Skeletal muscle tissue (tissue), 4 donors: ENCODE data around the gene DOK7. TPM values are rescaled to one million over a fixed set of nuclear protein-coding genes. Genes with fewer than 3 reads are reported as not detected.

ENCODE experiments used
- H3K27ac ChIP-seq: one replicate; pipeline ENCODE4 v1.7.0; 2013; ENCODE audit warnings: mild to moderate bottlenecking, low read depth, low read length, inconsistent platforms
- H3K27me3 ChIP-seq, 3 donors: one replicate each; pipeline ENCODE4 v1.7.0; 2013; ENCODE audit warnings: low read length in 3 of 3; ENCODE audit not compliant: control insufficient read depth in 3 of 3, insufficient read depth in 3 of 3
- H3K36me3 ChIP-seq, 3 donors: one replicate each; pipeline ENCODE4 v1.7.0; 2013; ENCODE audit warnings: low read length in 3 of 3; ENCODE audit not compliant: control insufficient read depth in 3 of 3, insufficient read depth in 3 of 3
- H3K4me1 ChIP-seq, 3 donors: one replicate each; pipeline ENCODE4 v1.7.0; 2013; ENCODE audit warnings: low read length in 3 of 3, mild to moderate bottlenecking in 3 of 3; ENCODE audit not compliant: control insufficient read depth in 3 of 3, insufficient read depth in 3 of 3
- H3K4me3 ChIP-seq, 3 donors: one replicate each; pipeline ENCODE4 v1.7.0; 2013; ENCODE audit warnings: low read length in 3 of 3
- H3K9ac ChIP-seq, 3 donors: one replicate each; pipeline ENCODE4 v1.7.0; 2013; ENCODE audit warnings: low read length in 3 of 3, mild to moderate bottlenecking in 3 of 3, moderate library complexity in 2 of 3, low read depth in 1 of 3
- H3K9me3 ChIP-seq, 3 donors: one replicate each; pipeline ENCODE4 v1.7.0; 2013; ENCODE audit warnings: low read length in 3 of 3; ENCODE audit not compliant: control insufficient read depth in 3 of 3
- total RNA-seq: library from RNA; depleted of rRNA; stranded (reverse); fragments of >200 nt; gene quantifications from one replicate; pipeline ENCODE4 v1.2.3, GENCODE V29; 2014
- donor health status: Osteomylitis.

The DOK7 gene
- total RNA-seq, 1 donor from 2014 or later = 9.9 TPM

DNA sequence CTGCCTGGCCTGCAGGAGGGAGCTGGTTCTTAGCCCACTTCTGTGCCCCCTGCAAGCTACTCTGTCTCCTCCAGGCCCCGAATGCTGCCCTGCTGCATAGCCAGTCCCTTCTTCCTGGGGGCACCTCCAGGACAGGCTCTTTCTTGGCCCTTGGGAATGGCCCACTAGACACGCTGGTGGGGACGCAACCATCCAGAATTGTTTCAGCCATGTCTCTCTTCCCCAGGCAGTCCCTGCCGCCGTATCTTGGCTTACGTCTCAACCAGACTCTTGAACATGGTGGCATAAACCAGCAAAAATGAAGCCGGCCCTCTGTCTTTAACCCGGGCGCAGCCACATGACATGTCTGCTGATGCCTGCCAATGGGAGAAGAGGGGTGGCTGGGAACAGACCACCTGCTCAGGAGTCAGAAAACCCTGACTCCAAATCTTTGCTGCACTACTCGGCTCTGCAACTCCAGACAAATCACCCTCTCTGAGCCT, 60.1 kb downstream of the DOK7 start:
- Histone ChIP-seq H3K27me3 (no peaks in the 10 kb centered on the region), H3K9ac (no peak overlapping the region), H3K4me3 (no peak overlapping the region), H3K4me1 (no peaks in the 10 kb centered on the region), H3K9me3 (no peaks in the 10 kb centered on the region), H3K36me3 (peaks cover 44 to 59% (median 53%) of the 10 kb centered on the region in 3 donors), H3K27ac (no peak overlapping the region)

DNA sequence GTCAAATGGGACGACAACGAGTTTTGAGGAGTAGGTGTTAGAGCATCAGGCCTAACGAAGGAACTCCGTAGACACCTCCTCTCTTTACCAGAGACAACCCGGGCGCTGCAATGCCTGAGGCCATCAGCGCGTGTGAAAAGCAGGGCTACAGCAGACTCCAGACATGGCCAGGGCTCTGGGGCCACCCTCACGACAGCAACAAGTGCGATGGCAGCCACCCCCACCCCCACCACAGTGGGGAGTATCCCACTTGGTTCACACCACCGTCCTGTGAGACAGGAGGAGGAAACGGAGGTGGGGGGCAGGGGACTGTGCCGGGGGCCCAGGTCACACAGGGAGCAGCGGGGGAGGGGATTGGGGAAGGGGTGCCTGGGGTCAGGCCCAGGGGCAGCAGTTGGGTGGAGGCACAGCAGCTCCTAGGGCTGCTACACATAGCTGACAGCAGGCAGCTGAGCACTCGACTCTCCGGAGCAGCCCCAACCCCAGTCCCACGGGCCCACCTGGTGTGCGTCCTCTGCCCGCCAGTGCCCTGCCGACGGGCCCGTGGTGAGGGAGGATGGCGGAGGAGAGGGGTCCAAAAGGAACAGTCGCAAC, 60.6 kb downstream of the DOK7 start:
- peaks cover 46 to 59% (median 58%) of the 10 kb centered on the region in 3 donors for H3K36me3 ChIP-seq
- no peaks in the 10 kb centered on the region for H3K4me1 ChIP-seq
- H3K27ac ChIP-seq = no peak overlapping the region
- H3K27me3 ChIP-seq = no peaks in the 10 kb centered on the region
- no peak overlapping the region for H3K4me3 ChIP-seq
- no peaks in the 10 kb centered on the region for H3K9me3 ChIP-seq
- no peak overlapping the region for H3K9ac ChIP-seq

DNA sequence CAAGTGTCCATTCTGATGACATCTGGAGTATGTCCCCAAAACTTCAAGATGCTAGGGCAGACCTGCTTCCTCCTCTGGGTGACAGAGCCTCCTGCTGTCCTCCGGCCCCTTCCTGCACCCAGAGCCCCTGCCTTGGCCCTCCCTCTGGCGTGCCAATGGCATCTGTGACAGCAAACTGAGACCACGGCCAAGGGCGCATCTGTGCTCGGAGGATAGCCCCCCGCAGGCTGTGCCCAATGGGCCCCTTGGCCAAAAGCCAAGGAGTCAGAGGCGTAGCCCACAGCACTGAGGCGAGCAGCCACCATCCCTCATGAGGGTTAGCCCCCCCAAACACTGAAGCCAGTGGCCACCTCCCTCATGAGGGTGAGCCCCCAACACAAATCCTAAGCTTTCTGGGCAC, 61.2 kb downstream of the DOK7 start:
- H3K36me3 ChIP-seq = peaks cover 48 to 56% (median 54%) of the 10 kb centered on the region in 3 donors
- H3K4me1 ChIP-seq = peaks cover 0 to 2% (median 0%) of the 10 kb centered on the region in 3 donors
- H3K27me3 ChIP-seq = no peaks in the 10 kb centered on the region
- H3K9me3 ChIP-seq = no peaks in the 10 kb centered on the region
- no peak overlapping the region for H3K27ac ChIP-seq
- no peak overlapping the region for H3K4me3 ChIP-seq
- H3K9ac ChIP-seq = no peak overlapping the region

DNA sequence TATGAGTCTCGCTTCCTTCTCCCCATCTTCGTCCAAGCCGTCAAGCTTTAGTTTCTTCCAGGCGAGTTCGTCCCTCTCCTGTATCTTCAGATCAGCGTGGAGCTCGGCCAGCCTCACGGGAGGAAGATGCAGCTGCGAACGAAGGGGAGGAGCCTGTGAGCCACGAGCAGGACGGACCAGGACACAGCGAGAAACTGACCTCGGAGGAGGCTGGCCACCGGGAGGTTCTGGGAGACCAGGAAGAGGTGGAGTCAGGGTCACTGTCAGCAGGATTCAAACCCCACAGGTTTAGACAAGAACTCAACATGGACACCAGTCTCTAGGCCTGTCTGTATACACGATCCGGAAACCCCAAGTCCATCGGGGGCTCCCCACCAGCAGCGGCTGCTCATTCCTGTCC, 61.8 kb downstream of the DOK7 start:
- no peaks in the 10 kb centered on the region for H3K9me3 ChIP-seq
- H3K27ac ChIP-seq = no peak overlapping the region
- H3K4me3 ChIP-seq = no peak overlapping the region
- H3K27me3 ChIP-seq = no peaks in the 10 kb centered on the region
- peaks cover 4 to 7% (median 4%) of the 10 kb centered on the region in 3 donors for H3K4me1 ChIP-seq
- no peak overlapping the region for H3K9ac ChIP-seq
- peaks cover 47 to 52% (median 51%) of the 10 kb centered on the region in 3 donors for H3K36me3 ChIP-seq

DNA sequence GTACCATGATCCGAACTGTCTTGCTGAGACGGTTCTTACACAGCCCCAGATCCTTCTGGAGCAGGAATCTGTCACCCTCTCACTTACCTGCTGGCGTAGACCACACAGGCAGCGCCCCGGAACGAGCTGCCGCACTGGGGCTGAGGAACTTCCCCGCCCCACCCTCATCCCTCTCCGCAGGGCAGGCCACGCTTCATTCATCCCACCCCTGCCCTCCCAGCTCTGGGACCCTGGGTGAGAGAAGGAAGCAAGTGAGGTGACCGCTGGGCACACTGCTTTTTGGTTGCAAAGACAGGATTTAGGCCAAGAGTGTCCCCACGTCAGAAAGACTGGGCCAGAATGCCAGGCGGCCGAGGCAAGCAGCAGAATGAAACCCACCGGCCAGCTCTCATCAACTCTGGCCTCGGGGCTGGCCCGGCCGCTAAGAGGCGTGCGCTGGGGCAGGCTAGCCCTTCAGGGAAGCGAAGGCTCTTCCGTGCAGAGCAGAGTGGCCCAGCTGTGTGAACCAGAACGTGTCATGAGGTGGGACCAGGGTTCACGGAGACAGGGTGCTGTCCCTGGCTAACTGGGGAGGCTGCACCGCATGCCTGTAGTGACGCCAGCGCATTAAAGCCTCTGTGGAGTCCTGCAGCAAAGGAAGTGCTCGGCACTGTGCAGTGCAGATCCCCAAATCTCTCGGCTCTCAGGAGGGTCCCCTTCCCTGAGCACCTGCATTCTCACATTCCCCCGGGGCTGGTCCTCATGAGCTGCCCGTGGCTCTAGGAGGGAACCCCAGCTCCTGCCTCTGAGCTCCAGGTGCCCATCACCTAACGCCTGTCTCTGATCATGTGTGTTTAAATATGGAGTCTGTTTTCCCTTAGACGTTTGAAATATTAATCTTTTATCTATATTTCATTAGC, 62.7 kb downstream of the DOK7 start:
- Histone ChIP-seq H3K9ac (no peak overlapping the region), H3K27ac (no peak overlapping the region), H3K4me3 (no peak overlapping the region), H3K27me3 (no peaks in the 10 kb centered on the region), H3K36me3 (peaks cover 43 to 45% (median 44%) of the 10 kb centered on the region in 3 donors), H3K9me3 (no peaks in the 10 kb centered on the region), H3K4me1 (peaks cover 7 to 16% (median 13%) of the 10 kb centered on the region in 3 donors)

DNA sequence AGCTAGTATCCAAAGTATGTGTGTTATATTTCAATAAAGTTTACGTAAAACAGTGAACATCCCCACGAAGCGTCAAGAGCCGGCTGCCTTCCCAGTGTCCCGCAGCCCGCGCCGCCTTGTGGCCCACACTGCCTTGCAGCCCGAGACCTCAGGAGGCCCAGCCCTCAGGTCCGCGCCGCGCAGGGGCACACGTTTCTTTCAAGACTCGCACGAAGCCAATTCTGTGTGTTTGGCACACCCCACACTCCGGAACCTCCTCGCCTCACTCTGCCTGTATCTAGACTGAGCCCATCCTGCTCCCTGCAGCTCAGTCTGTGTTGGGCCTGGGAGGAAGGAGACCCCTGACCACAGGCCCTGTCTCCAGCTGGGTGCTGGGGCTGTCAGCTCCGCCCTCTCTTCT, 63.4 kb downstream of the DOK7 start:
- Histone ChIP-seq H3K4me3 (no peak overlapping the region), H3K9me3 (no peaks in the 10 kb centered on the region), H3K4me1 (peaks cover 14 to 23% (median 19%) of the 10 kb centered on the region in 3 donors), H3K9ac (no peak overlapping the region), H3K27ac (no peak overlapping the region), H3K36me3 (peaks cover 38 to 40% (median 38%) of the 10 kb centered on the region in 3 donors), H3K27me3 (no peaks in the 10 kb centered on the region)

DNA sequence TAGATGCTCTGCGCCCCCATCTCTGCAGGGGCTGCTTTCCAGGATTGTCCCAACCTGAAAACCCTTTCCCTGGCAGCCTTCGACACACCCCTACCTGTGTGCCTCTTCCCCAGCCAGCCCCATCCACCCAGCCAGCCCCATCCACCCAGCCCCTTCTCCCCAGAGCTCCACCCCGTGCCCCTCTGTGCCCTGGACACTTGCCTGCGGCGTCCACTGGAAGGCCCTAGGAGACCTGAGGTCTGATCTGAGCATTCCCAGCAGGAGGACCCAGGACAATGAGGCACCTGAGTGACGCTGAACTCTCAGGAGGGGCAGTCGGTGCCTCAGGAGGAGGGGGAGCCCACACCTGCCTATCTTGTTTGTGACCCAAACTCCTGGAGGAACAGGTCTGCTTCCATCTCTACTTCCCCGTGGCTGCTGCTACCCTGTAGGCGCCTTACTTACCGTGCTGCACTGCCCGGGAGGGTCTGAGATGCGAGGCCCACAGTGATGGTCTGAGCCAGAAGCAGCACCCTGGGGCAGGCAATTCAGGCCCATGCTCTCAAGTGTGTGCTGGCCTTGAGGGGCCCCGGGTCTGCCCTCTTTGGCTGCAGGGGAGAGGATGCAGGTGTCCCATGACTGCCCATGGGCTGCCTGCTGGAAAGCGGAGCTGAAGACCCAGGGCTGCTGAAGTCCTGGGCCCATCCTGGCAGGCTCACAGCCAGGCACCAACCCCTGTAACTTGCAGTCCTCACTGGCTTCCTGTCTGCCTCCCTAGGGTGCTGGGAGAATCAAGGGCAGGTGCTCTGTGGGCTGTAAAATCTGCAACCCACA, 64.2 kb downstream of the DOK7 start:
- Histone ChIP-seq H3K27ac (no peak overlapping the region), H3K4me1 (peaks cover 18 to 27% (median 21%) of the 10 kb centered on the region in 3 donors), H3K9ac (no peak overlapping the region), H3K4me3 (no peak overlapping the region), H3K27me3 (no peaks in the 10 kb centered on the region), H3K36me3 (peaks cover 32 to 35% (median 34%) of the 10 kb centered on the region in 3 donors), H3K9me3 (no peaks in the 10 kb centered on the region)

DNA sequence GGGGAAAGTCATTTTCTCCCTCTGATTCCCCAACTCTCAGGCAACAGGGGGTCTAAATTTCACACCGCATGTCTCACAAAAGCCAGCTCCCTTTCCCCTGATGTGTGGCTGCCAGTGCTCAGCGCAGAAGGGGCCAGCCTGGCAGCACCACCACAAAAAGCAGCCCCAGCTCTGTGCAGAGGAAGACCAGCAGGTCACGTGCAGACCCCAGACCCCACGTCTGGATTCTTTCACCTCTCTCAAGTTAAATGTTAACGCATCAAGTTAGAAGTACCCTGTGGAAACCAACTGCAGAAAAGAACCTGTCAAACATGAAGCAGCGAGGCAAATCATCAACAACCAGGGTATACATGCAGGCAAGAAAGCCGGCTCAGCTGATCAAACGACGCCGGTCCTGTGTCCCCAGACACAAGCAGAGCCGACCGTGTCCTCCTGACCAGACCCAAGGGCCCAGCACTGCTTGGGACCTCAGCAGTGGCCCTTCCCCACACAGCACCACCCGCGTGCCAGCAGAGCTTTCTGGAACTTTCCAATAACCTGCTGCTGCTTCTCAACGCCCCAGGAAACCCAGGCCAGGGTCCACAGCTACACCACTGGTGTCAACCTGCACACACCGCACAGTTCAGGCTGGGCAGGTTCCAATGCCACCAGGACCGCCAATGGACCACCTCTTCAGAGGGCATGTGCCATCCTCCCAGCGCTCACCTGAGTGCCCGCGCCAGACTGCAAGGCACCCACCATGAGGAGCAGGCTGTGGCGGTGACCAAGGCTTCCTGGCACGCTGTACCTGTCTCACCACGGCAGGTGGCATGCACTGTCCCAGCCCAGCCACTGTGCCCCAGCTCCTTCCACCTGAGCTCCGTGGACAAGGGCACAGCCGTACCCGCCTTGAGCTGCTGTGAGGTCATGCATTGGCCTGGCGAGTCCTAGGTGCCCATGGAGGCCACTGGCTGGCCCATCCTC, 65.1 kb downstream of the DOK7 start:
- H3K36me3 ChIP-seq = peaks cover 28 to 29% (median 29%) of the 10 kb centered on the region in 3 donors
- H3K4me1 ChIP-seq = peaks cover 23 to 33% (median 27%) of the 10 kb centered on the region in 3 donors
- no peaks in the 10 kb centered on the region for H3K27me3 ChIP-seq
- H3K4me3 ChIP-seq = no peak overlapping the region
- no peaks in the 10 kb centered on the region for H3K9me3 ChIP-seq
- H3K27ac ChIP-seq = no peak overlapping the region
- no peak overlapping the region for H3K9ac ChIP-seq

DNA sequence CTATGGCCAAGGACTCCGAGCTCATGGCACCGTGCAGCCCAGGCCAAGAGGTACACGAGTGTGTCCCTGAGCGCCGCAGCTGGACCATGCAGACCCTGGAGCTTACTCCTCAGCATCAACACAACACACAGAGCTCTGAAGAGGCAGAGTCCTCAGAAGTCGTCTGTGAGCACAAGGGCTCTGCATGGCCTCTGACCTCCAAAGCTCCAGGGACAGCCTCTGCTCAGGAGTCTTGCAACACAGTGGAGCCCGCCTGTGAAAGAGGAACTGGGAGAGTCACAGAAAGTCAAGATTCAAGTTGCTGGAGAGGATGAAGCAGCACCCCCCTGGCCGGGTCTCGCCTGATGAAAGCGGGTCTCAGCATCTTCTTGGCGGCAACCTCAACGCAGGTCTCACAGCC, 66.3 kb downstream of the DOK7 start:
- Histone ChIP-seq H3K9me3 (no peaks in the 10 kb centered on the region), H3K36me3 (peaks cover 18 to 24% (median 20%) of the 10 kb centered on the region in 3 donors), H3K9ac (no peak overlapping the region), H3K4me1 (peaks cover 23 to 33% (median 27%) of the 10 kb centered on the region in 3 donors), H3K27me3 (no peaks in the 10 kb centered on the region), H3K4me3 (no peak overlapping the region), H3K27ac (no peak overlapping the region)
